Measurements from ENCODE around the gene ARHGEF6.

The ARHGEF6 gene

GRCh38 chrX:136636121-136636520 is 144.6 kb downstream of the ARHGEF6 start:
- no peak for DNase-seq

- no peak for DNase-seq
These were observed 145.5 kb downstream of the ARHGEF6 start for GRCh38 chrX:136635235-136635634.

GRCh38 chrX:136630881-136631280 is 149.9 kb downstream of the ARHGEF6 start:
- no peak for DNase-seq

- DNase-seq: no peak
These were observed 151.5 kb downstream of the ARHGEF6 start for GRCh38 chrX:136629084-136629750.

GRCh38 chrX:136627409-136627808 is 153.3 kb downstream of the ARHGEF6 start:
- DNase-seq: no peak

- DNase-seq: no peak
These were observed 153.8 kb downstream of the ARHGEF6 start for GRCh38 chrX:136626891-136627290.

GRCh38 chrX:136626237-136626636 is 154.5 kb downstream of the ARHGEF6 start:
- DNase-seq: no peak

- DNase-seq: no peak
These were observed 155.5 kb downstream of the ARHGEF6 start for GRCh38 chrX:136625246-136625645.

- DNase-seq: no peak
These were observed 157.3 kb downstream of the ARHGEF6 start for GRCh38 chrX:136623396-136623795.

GRCh38 chrX:136622568-136622967 is 158.2 kb downstream of the ARHGEF6 start:
- DNase-seq: no peak

- DNase-seq: no peak
These were observed 160.0 kb downstream of the ARHGEF6 start for GRCh38 chrX:136620780-136621179.

- DNase-seq: no peak
These were observed 160.7 kb downstream of the ARHGEF6 start for GRCh38 chrX:136619899-136620505.

- DNase-seq: no peak
These were observed 163.6 kb downstream of the ARHGEF6 start for GRCh38 chrX:136616987-136617685.

Measured in NCI-H1930 (cell line).